Stimulated activated naive CD4-positive, alpha-beta T cell (primary cell): ENCODE measurements around the gene GLRX.
"Not testable (repeated sequence)": the region's sequence is repeated elsewhere in the genome, so short reads cannot be mapped to it uniquely, and the experiment has no call there.

ENCODE experiments used
- DNase-seq, 6 experiments: peaks; one replicate each; lab custom pipeline; 2025; lab: John Stamatoyannopoulos, UW

The GLRX gene

GRCh38 chr5:95826949-95827891 lies 4.7 kb upstream of the GLRX start:
- no peak for DNase-seq

- DNase-seq = no peak
Observed at GRCh38 chr5:95825495-95825894, 3.0 kb upstream of the GLRX start.

- DNase-seq = no peak
Observed at GRCh38 chr5:95824747-95825146, 2.2 kb upstream of the GLRX start.

GRCh38 chr5:95823738-95824609 lies 1.4 kb upstream of the GLRX start:
- peak; percentile 44 to 81 (median 66) for DNase-seq

GRCh38 chr5:95823218-95823737 lies 752 bp upstream of the GLRX start:
- no peak for DNase-seq

- DNase-seq = peak; percentile 6 to 61 (median 41)
Observed at GRCh38 chr5:95822043-95822541, 434 bp downstream of the GLRX start.

- DNase-seq = peak in 1 of 6 experiments; percentile 12
Observed at GRCh38 chr5:95821110-95822021, 1.2 kb downstream of the GLRX start.

- DNase-seq = peak in 4 of 6 experiments; percentile 4 to 14 (median 10)
Observed at GRCh38 chr5:95818181-95819147, 4.1 kb downstream of the GLRX start.

GRCh38 chr5:95817430-95817829 lies 5.1 kb downstream of the GLRX start:
- peak in 1 of 6 experiments; percentile 18 for DNase-seq

GRCh38 chr5:95816776-95817175 lies 5.8 kb downstream of the GLRX start:
- DNase-seq = no peak

- DNase-seq = no peak
Observed at GRCh38 chr5:95816341-95816740, 6.2 kb downstream of the GLRX start.

- no peak for DNase-seq
Observed at GRCh38 chr5:95815155-95815729, 7.3 kb downstream of the GLRX start.

- DNase-seq = not testable (repeated sequence)
Observed at GRCh38 chr5:95813035-95813434, 9.5 kb downstream of the GLRX start.

GRCh38 chr5:95812074-95812471 lies 10.5 kb downstream of the GLRX start:
- peak in 3 of 6 experiments; percentile 10 to 51 (median 23) for DNase-seq

GRCh38 chr5:95811461-95812073 lies 11.0 kb downstream of the GLRX start:
- DNase-seq = not testable (repeated sequence)

- DNase-seq = not testable (repeated sequence)
Observed at GRCh38 chr5:95811126-95811423, 11.5 kb downstream of the GLRX start.

GRCh38 chr5:95810305-95811125 lies 12.0 kb downstream of the GLRX start:
- peak in 2 of 6 experiments; percentile 19 to 36 for DNase-seq

- DNase-seq = no peak
Observed at GRCh38 chr5:95809414-95809960, 13.0 kb downstream of the GLRX start.
